ENCODE data around the gene TMEM151B. TPM values are rescaled to one million over a fixed set of nuclear protein-coding genes. Genes with fewer than 3 reads are reported as not detected.

Gene TMEM151B
- total and polyA plus RNA-seq, 2 of the 13 experiments (the other 11 are each of a cell fraction or from before 2014, with no cell fraction given): not detected

- TF ChIP-seq ZNF20 (CRISPR knock-in tag; IDR thresholded peaks at IDR 0.05) (no peak), LRRFIP1 (CRISPR knock-in tag; conservative IDR thresholded peaks at IDR 0.05) (no peak), MIER2 (CRISPR knock-in tag; IDR thresholded peaks at IDR 0.05) (no peak), PAXIP1 (CRISPR knock-in tag; conservative IDR thresholded peaks at IDR 0.05) (no peak), TCF12 (IDR thresholded peaks at IDR 0.05) (no peak), TCF12 (CRISPR knock-in tag; IDR thresholded peaks at IDR 0.05) (peak; percentile 46; the same call in 1 of the 2 replicates), ZBTB40 (IDR thresholded peaks at IDR 0.05) (no peak), ZBTB40 (CRISPR knock-in tag; IDR thresholded peaks at IDR 0.05) (no peak), ZNF598 (CRISPR knock-in tag; IDR thresholded peaks at IDR 0.05; ENCODE audit: borderline replicate concordance) (no peak), ZNF10 (CRISPR knock-in tag; IDR thresholded peaks at IDR 0.05; ENCODE audit: borderline replicate concordance, low read depth) (no peak)
Observed at GRCh38 chr6:44255871-44256774, 14.1 kb upstream of the TMEM151B start (continued).

Data from HepG2 (cell line).